HepG2 (cell line): ENCODE data around the gene UBE2S. TPM values are rescaled to one million over a fixed set of nuclear protein-coding genes. Genes with fewer than 3 reads are reported as not detected.

ENCODE experiments used
- ARHGAP35 ChIP-seq: sonication (generic); formaldehyde crosslinking; IDR thresholded peaks from 2 replicates; pipeline ENCODE4 v1.9.0; 2022; ENCODE audit warnings: mild to moderate bottlenecking, inconsistent platforms, moderate library complexity, missing genetic modification reagents, borderline replicate concordance
- ASH2L ChIP-seq: fragments of 300-600, 200-600 bp; sonication (generic); IDR thresholded peaks from 2 replicates; pipeline ENCODE4 v1.7.0; 2017; ENCODE audit warnings: low read depth, mild to moderate bottlenecking, moderate library complexity, mixed read lengths, low read length; ENCODE audit not compliant: insufficient read length
- HNF4A ChIP-seq: sonication (generic); formaldehyde crosslinking; IDR thresholded peaks from 2 replicates; pipeline ENCODE4 v1.4.0; 2020; ENCODE audit warnings: missing genetic modification reagents
- HOXA5 ChIP-seq: sonication (generic); formaldehyde crosslinking; IDR thresholded peaks from 2 replicates; pipeline ENCODE4 v1.4.0; 2020; ENCODE audit warnings: missing genetic modification reagents
- IKZF4 ChIP-seq: sonication (generic); formaldehyde crosslinking; IDR thresholded peaks from 2 replicates; pipeline ENCODE4 v1.5.1; 2020; ENCODE audit warnings: borderline replicate concordance, mild to moderate bottlenecking, low read depth, missing genetic modification reagents; ENCODE audit errors: not compliant biosample characterization
- KDM4B ChIP-seq: sonication (generic); formaldehyde crosslinking; IDR thresholded peaks from 2 replicates; pipeline ENCODE4 v1.4.0; 2020; ENCODE audit warnings: missing genetic modification reagents
- POLR2A ChIP-seq, 2 experiments: IDR thresholded peaks; 2 replicates each; pipeline ENCODE4 v1.6.1; 2011; ENCODE audit warnings: low read depth in 2 of 2, low read length in 2 of 2, mild to moderate bottlenecking in 1 of 2, moderate library complexity in 1 of 2; ENCODE audit not compliant: insufficient read depth in 1 of 2
- SALL1 ChIP-seq: sonication (generic); formaldehyde crosslinking; IDR thresholded peaks from 2 replicates; pipeline ENCODE4 v1.8.0; 2022; ENCODE audit warnings: mild to moderate bottlenecking, missing genetic modification reagents
- ZFY ChIP-seq: sonication (generic); formaldehyde crosslinking; IDR thresholded peaks from 2 replicates; pipeline ENCODE4 v1.4.0; 2020; ENCODE audit warnings: missing genetic modification reagents
- polyA plus RNA-seq, 8 experiments: library from polyadenylated mRNA; depleted of rRNA in 3 of 8; stranded (reverse) in 7 of 8; unstranded in 1 of 8; fragments of >200 nt; fragmentation: Illumina TruSeq in 4 of 8; extraction: Trizol in 4 of 8; gene quantifications; 2 replicates each; pipeline versions ENCODE4 v1.2.1 to v1.2.3, GENCODE V29; 2011 to 2016; ENCODE audit warnings: low read depth in 4 of 8, missing spikeins in 1 of 8, mixed read lengths in 1 of 8; ENCODE audit not compliant: insufficient read depth in 1 of 8
- total RNA-seq, 5 experiments: library from RNA; depleted of rRNA; stranded (reverse); fragments of >200 nt; fragmentation: Illumina TruSeq; extraction: Trizol; gene quantifications; 2 replicates each; pipeline ENCODE4 v1.2.3, GENCODE V29; 2016; ENCODE audit warnings: low read depth in 1 of 5
- TF ChIP-seq, protein P1 (sequence below): sonication (generic); formaldehyde crosslinking; IDR thresholded peaks from 2 replicates; pipeline ENCODE4 v1.5.0; 2020; ENCODE audit warnings: mild to moderate bottlenecking, missing genetic modification reagents
- TF ChIP-seq, protein P2 (sequence below): sonication (generic); formaldehyde crosslinking; IDR thresholded peaks from 2 replicates; pipeline ENCODE4 v1.5.0; 2020; ENCODE audit warnings: missing genetic modification reagents
- TF ChIP-seq, protein P3 (sequence below): sonication (generic); formaldehyde crosslinking; IDR thresholded peaks from 2 replicates; pipeline ENCODE4 v1.4.0; 2020; ENCODE audit warnings: mild to moderate bottlenecking, missing genetic modification reagents, borderline replicate concordance
- TF ChIP-seq, protein P4 (sequence below): sonication (generic); formaldehyde crosslinking; IDR thresholded peaks from 2 replicates; pipeline ENCODE4 v1.4.0; 2020; ENCODE audit warnings: missing genetic modification reagents

UBE2S gene
- total and polyA plus RNA-seq, 2 of the 13 experiments (the other 11 are each of a cell fraction or from before 2014, with no cell fraction given): 32.2 to 39.3 TPM

DNA sequence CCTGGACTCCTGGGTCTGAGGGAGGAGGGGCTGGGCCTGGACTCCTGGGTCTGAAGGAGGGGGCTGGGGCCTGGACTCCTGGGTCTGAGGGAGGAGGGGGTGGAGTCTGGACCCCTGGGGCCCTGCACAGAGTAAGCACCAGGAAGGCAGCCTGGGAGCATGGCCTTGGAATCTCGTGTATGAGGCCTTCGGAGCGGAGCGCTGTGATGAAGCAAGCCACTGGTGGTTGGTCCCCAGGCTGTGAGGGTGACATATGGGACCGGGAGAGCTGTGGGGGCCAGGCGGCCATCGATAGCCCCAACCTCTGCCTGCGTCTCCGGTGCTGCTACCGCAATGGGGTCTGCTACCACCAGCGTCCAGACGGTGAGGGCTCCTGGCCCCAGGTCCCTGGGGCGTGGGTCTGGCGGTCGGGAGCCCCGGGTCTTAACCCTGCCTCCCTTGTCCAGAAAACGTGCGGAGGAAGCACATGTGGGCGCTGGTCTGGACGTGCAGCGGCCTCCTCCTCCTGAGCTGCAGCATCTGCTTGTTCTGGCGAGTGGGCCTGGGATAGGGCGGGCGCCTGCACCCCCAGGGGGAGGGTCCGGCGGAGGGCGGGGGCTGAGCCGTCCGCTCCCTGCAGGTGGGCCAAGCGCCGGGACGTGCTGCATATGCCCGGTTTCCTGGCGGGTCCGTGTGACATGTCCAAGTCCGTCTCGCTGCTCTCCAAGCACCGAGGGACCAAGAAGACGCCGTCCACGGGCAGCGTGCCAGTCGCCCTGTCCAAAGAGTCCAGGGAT, 30.0 kb downstream of the UBE2S start (continued):
- TF ChIP-seq, protein P1, sequence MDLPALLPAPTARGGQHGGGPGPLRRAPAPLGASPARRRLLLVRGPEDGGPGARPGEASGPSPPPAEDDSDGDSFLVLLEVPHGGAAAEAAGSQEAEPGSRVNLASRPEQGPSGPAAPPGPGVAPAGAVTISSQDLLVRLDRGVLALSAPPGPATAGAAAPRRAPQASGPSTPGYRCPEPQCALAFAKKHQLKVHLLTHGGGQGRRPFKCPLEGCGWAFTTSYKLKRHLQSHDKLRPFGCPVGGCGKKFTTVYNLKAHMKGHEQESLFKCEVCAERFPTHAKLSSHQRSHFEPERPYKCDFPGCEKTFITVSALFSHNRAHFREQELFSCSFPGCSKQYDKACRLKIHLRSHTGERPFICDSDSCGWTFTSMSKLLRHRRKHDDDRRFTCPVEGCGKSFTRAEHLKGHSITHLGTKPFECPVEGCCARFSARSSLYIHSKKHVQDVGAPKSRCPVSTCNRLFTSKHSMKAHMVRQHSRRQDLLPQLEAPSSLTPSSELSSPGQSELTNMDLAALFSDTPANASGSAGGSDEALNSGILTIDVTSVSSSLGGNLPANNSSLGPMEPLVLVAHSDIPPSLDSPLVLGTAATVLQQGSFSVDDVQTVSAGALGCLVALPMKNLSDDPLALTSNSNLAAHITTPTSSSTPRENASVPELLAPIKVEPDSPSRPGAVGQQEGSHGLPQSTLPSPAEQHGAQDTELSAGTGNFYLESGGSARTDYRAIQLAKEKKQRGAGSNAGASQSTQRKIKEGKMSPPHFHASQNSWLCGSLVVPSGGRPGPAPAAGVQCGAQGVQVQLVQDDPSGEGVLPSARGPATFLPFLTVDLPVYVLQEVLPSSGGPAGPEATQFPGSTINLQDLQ (CRISPR knock-in tag): no peak
- TF ChIP-seq SALL1 (CRISPR knock-in tag): peak; percentile 58; the same call in 1 of the 2 replicates
- 0 out of 2 replicates have a peak, but pooled peaks have one; percentile 33 for TF ChIP-seq HOXA5
- TF ChIP-seq, protein P2, sequence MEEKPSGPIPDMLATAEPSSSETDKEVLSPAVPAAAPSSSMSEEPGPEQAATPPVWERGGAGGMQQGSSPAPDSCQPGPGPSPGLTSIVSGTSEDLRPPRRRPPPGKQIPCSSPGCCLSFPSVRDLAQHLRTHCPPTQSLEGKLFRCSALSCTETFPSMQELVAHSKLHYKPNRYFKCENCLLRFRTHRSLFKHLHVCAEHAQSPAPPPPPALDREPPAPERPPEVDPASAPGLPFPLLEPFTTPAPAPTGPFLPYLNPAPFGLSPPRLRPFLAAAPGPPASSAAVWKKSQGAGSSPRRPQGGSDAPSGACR (CRISPR knock-in tag): no peak
- TF ChIP-seq, protein P3, sequence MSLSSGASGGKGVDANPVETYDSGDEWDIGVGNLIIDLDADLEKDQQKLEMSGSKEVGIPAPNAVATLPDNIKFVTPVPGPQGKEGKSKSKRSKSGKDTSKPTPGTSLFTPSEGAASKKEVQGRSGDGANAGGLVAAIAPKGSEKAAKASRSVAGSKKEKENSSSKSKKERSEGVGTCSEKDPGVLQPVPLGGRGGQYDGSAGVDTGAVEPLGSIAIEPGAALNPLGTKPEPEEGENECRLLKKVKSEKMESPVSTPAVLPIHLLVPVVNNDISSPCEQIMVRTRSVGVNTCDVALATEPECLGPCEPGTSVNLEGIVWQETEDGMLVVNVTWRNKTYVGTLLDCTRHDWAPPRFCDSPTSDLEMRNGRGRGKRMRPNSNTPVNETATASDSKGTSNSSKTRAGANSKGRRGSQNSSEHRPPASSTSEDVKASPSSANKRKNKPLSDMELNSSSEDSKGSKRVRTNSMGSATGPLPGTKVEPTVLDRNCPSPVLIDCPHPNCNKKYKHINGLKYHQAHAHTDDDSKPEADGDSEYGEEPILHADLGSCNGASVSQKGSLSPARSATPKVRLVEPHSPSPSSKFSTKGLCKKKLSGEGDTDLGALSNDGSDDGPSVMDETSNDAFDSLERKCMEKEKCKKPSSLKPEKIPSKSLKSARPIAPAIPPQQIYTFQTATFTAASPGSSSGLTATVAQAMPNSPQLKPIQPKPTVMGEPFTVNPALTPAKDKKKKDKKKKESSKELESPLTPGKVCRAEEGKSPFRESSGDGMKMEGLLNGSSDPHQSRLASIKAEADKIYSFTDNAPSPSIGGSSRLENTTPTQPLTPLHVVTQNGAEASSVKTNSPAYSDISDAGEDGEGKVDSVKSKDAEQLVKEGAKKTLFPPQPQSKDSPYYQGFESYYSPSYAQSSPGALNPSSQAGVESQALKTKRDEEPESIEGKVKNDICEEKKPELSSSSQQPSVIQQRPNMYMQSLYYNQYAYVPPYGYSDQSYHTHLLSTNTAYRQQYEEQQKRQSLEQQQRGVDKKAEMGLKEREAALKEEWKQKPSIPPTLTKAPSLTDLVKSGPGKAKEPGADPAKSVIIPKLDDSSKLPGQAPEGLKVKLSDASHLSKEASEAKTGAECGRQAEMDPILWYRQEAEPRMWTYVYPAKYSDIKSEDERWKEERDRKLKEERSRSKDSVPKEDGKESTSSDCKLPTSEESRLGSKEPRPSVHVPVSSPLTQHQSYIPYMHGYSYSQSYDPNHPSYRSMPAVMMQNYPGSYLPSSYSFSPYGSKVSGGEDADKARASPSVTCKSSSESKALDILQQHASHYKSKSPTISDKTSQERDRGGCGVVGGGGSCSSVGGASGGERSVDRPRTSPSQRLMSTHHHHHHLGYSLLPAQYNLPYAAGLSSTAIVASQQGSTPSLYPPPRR (CRISPR knock-in tag): no peak
- peak in 1 of 2 experiments; percentile 45; a peak in 2 of 4 replicates for TF ChIP-seq POLR2A (IDR thresholded peaks at IDR 0.05; ENCODE audit: insufficient read depth in 1 of 2, low read depth in 2 of 2, low read length in 2 of 2)
- TF ChIP-seq IKZF4 (CRISPR knock-in tag): no peak
- no peak; the same call in 1 of the 2 replicates for TF ChIP-seq ARHGAP35 (CRISPR knock-in tag)
- TF ChIP-seq, protein P4, sequence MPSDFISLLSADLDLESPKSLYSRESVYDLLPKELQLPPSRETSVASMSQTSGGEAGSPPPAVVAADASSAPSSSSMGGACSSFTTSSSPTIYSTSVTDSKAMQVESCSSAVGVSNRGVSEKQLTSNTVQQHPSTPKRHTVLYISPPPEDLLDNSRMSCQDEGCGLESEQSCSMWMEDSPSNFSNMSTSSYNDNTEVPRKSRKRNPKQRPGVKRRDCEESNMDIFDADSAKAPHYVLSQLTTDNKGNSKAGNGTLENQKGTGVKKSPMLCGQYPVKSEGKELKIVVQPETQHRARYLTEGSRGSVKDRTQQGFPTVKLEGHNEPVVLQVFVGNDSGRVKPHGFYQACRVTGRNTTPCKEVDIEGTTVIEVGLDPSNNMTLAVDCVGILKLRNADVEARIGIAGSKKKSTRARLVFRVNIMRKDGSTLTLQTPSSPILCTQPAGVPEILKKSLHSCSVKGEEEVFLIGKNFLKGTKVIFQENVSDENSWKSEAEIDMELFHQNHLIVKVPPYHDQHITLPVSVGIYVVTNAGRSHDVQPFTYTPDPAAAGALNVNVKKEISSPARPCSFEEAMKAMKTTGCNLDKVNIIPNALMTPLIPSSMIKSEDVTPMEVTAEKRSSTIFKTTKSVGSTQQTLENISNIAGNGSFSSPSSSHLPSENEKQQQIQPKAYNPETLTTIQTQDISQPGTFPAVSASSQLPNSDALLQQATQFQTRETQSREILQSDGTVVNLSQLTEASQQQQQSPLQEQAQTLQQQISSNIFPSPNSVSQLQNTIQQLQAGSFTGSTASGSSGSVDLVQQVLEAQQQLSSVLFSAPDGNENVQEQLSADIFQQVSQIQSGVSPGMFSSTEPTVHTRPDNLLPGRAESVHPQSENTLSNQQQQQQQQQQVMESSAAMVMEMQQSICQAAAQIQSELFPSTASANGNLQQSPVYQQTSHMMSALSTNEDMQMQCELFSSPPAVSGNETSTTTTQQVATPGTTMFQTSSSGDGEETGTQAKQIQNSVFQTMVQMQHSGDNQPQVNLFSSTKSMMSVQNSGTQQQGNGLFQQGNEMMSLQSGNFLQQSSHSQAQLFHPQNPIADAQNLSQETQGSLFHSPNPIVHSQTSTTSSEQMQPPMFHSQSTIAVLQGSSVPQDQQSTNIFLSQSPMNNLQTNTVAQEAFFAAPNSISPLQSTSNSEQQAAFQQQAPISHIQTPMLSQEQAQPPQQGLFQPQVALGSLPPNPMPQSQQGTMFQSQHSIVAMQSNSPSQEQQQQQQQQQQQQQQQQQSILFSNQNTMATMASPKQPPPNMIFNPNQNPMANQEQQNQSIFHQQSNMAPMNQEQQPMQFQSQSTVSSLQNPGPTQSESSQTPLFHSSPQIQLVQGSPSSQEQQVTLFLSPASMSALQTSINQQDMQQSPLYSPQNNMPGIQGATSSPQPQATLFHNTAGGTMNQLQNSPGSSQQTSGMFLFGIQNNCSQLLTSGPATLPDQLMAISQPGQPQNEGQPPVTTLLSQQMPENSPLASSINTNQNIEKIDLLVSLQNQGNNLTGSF (CRISPR knock-in tag): no peak
- TF ChIP-seq ZFY (CRISPR knock-in tag): peak; percentile 82
- TF ChIP-seq HNF4A (CRISPR knock-in tag): peak; percentile 30; the same call in 1 of the 2 replicates
- no peak for TF ChIP-seq ASH2L
- no peak for TF ChIP-seq KDM4B (CRISPR knock-in tag)
